K562 (cell line): ENCODE data around the gene HLA-DOB. TPM values are rescaled to one million over a fixed set of nuclear protein-coding genes. Genes with fewer than 3 reads are reported as not detected.

ENCODE experiments used
- CEBPB ChIP-seq: fragments of 450-650 bp; IDR thresholded peaks from 2 replicates; pipeline ENCODE4 v1.6.1; 2016; ENCODE audit warnings: missing genetic modification characterization, missing compliant biosample characterization
- CUX1 ChIP-seq: fragments of 200-800 bp; sonication (Bioruptor generic); IDR thresholded peaks from 2 replicates; pipeline ENCODE4 v1.6.1; 2016; ENCODE audit warnings: missing genetic modification characterization, missing compliant biosample characterization
- E2F8 ChIP-seq: fragments of 450-650 bp; IDR thresholded peaks from 2 replicates; pipeline ENCODE4 v1.7.1; 2018; ENCODE audit warnings: mild to moderate bottlenecking, low read depth; ENCODE audit not compliant: partially characterized antibody
- FOXP1 ChIP-seq: sonication (generic); formaldehyde crosslinking; IDR thresholded peaks from 2 replicates; pipeline ENCODE4 v1.8.0; 2022; ENCODE audit warnings: mild to moderate bottlenecking, missing genetic modification reagents
- HLTF ChIP-seq: fragments of 450-650 bp; IDR thresholded peaks from 2 replicates; pipeline ENCODE4 v1.6.1; 2016
- MXI1 ChIP-seq: IDR thresholded peaks from 2 replicates; pipeline ENCODE4 v1.6.1; 2011; ENCODE audit warnings: low read depth, mild to moderate bottlenecking, improper control_type of control experiment, low read length
- PHF8 ChIP-seq: fragments of 200-600 bp; sonication (generic); IDR thresholded peaks from 2 replicates; pipeline ENCODE4 v1.6.1; 2012; ENCODE audit warnings: mixed run types, mild to moderate bottlenecking, inconsistent platforms, low read length, moderate library complexity, borderline replicate concordance
- PREB ChIP-seq: sonication (generic); formaldehyde crosslinking; IDR thresholded peaks from 2 replicates; pipeline ENCODE4 v1.8.1; 2023; ENCODE audit warnings: mild to moderate bottlenecking, missing genetic modification reagents
- RBM34 ChIP-seq: fragments of 200-400 bp; formaldehyde crosslinking; IDR thresholded peaks from 2 replicates; pipeline ENCODE4 v1.6.1; 2018; ENCODE audit warnings: low read length, borderline replicate concordance; ENCODE audit not compliant: insufficient read depth
- SAFB2 ChIP-seq: fragments of 200-400 bp; formaldehyde crosslinking; IDR thresholded peaks from 2 replicates; pipeline ENCODE4 v1.6.1; 2018; ENCODE audit warnings: borderline replicate concordance, low read length, low read depth, moderate library complexity; ENCODE audit not compliant: severe bottlenecking
- TBP ChIP-seq: optimal IDR thresholded peaks from 2 replicates; pipeline ENCODE3; 2011; ENCODE audit warnings: low read depth, low read length, improper control_type of control experiment
- ZBTB1 ChIP-seq: sonication (generic); formaldehyde crosslinking; IDR thresholded peaks from 2 replicates; pipeline ENCODE4 v1.8.1; 2023; ENCODE audit warnings: missing genetic modification reagents, low read depth, mild to moderate bottlenecking, borderline replicate concordance
- ZBTB5 ChIP-seq: fragments of 450-650 bp; IDR thresholded peaks from 2 replicates; pipeline ENCODE4 v1.6.1; 2017; ENCODE audit warnings: antibody characterized with exemption
- ZNF347 ChIP-seq: fragments of 450-650 bp; formaldehyde crosslinking; IDR thresholded peaks from 2 replicates; pipeline ENCODE4 v1.4.0; 2020; ENCODE audit warnings: low read depth, mild to moderate bottlenecking, moderate library complexity
- ZNF644 ChIP-seq: fragments of 200-800 bp; sonication (Bioruptor generic); IDR thresholded peaks from 2 replicates; pipeline ENCODE4 v1.6.1; 2016; ENCODE audit warnings: low read depth, missing genetic modification characterization, missing compliant biosample characterization
- ZNF778 ChIP-seq: fragments of 450-650 bp; formaldehyde crosslinking; IDR thresholded peaks from 2 replicates; pipeline ENCODE4 v1.4.0; 2020; ENCODE audit warnings: mild to moderate bottlenecking, moderate library complexity
- polyA plus RNA-seq, 8 experiments: library from polyadenylated mRNA; depleted of rRNA in 4 of 8; stranded (reverse) in 5 of 8; unstranded in 3 of 8; fragments of >200 nt; fragmentation: Nextera tagmentation in 2 of 8; fragmentation: Illumina TruSeq in 1 of 8; extraction: Ambion mirVana in 2 of 8; extraction: Trizol in 1 of 8; gene quantifications; 2 replicates each; pipeline versions ENCODE4 v1.2.1 to v1.2.3, GENCODE V29; 2011 to 2014; ENCODE audit warnings: inconsistent platforms in 1 of 8, missing spikeins in 1 of 8
- total RNA-seq, 7 experiments: library from RNA; depleted of rRNA in 6 of 7; stranded (reverse); fragments of >200 nt in 6 of 7; fragmentation: Illumina TruSeq in 2 of 7; extraction: Trizol in 2 of 7; gene quantifications; 2 replicates each; pipeline versions ENCODE4 v1.2.1 to v1.2.3, GENCODE V29; 2011 to 2021; ENCODE audit warnings: low replicate concordance in 1 of 7

HLA-DOB gene
- total and polyA plus RNA-seq, 9 of the 15 experiments (the other 6 are each of a cell fraction or from before 2014, with no cell fraction given) = 1.2 to 4.0 (median 2.5) TPM

GRCh38 chr6:32857156-32857891 lies 40.5 kb upstream of the HLA-DOB start (continued):
- TF ChIP-seq ZBTB5 (no peak), PHF8 (no peak), ZBTB1 (no peak), TBP (no peak), RBM34 (no peak), CEBPB (tag) (no peak), ZNF778 (CRISPR knock-in tag) (no peak), HLTF (no peak), FOXP1 (CRISPR knock-in tag) (no peak), SAFB2 (no peak), ZNF347 (CRISPR knock-in tag) (no peak), E2F8 (no peak), PREB (CRISPR knock-in tag) (no peak), MXI1 (no peak), CUX1 (CRISPR knock-in tag) (no peak), ZNF644 (tag) (no peak)
